HG03045 (cell line): ENCODE results near the gene GLYR1.

ENCODE experiments used
- ATAC-seq: cut with Tn5 transposase; IDR thresholded peaks from one replicate; pipeline ENCODE4 v1.9.1; 2021; ENCODE audit warnings: mild to moderate bottlenecking, moderate library complexity; ENCODE audit not compliant: unreplicated experiment

The GLYR1 gene

GRCh38 chr16:4880006-4880580 lies 33.0 kb upstream of the GLYR1 start:
- ATAC-seq = no peak

- no peak for ATAC-seq
Observed at GRCh38 chr16:4879049-4879448, 32.0 kb upstream of the GLYR1 start.

- ATAC-seq = no peak
Observed at GRCh38 chr16:4877380-4877685, 30.2 kb upstream of the GLYR1 start.

GRCh38 chr16:4876646-4877379 lies 29.7 kb upstream of the GLYR1 start:
- ATAC-seq = no peak

- ATAC-seq = no peak
Observed at GRCh38 chr16:4874666-4875065, 27.6 kb upstream of the GLYR1 start.

- ATAC-seq = no peak
Observed at GRCh38 chr16:4873091-4873490, 26.0 kb upstream of the GLYR1 start.

- no peak for ATAC-seq
Observed at GRCh38 chr16:4871071-4871470, 24.0 kb upstream of the GLYR1 start.

- ATAC-seq = no peak
Observed at GRCh38 chr16:4870138-4870671, 23.1 kb upstream of the GLYR1 start.

GRCh38 chr16:4869147-4869805 lies 22.2 kb upstream of the GLYR1 start:
- no peak for ATAC-seq

- no peak for ATAC-seq
Observed at GRCh38 chr16:4868535-4868934, 21.4 kb upstream of the GLYR1 start.

- no peak for ATAC-seq
Observed at GRCh38 chr16:4868026-4868425, 20.9 kb upstream of the GLYR1 start.

- no peak for ATAC-seq
Observed at GRCh38 chr16:4866586-4866985, 19.5 kb upstream of the GLYR1 start.

- no peak for ATAC-seq
Observed at GRCh38 chr16:4865231-4865860, 18.3 kb upstream of the GLYR1 start.

GRCh38 chr16:4864728-4865127 lies 17.6 kb upstream of the GLYR1 start:
- ATAC-seq = no peak

- no peak for ATAC-seq
Observed at GRCh38 chr16:4862639-4863038, 15.6 kb upstream of the GLYR1 start.

GRCh38 chr16:4860727-4861342 lies 13.7 kb upstream of the GLYR1 start:
- ATAC-seq = no peak

GRCh38 chr16:4859900-4860255 lies 12.8 kb upstream of the GLYR1 start:
- no peak for ATAC-seq

GRCh38 chr16:4859190-4859899 lies 12.3 kb upstream of the GLYR1 start:
- no peak for ATAC-seq

- no peak for ATAC-seq
Observed at GRCh38 chr16:4855804-4856203, 8.7 kb upstream of the GLYR1 start.

- ATAC-seq = no peak
Observed at GRCh38 chr16:4855371-4855770, 8.3 kb upstream of the GLYR1 start.
